ENCODE measurements around the gene ASH1L.

The ASH1L gene

GRCh38 chr1:155479205-155479604 lies 83.4 kb downstream of the ASH1L start:
- no CpG with 5 or more reads among the region's 2 CpGs for WGBS (ENCODE audit: insufficient coverage)

DNA sequence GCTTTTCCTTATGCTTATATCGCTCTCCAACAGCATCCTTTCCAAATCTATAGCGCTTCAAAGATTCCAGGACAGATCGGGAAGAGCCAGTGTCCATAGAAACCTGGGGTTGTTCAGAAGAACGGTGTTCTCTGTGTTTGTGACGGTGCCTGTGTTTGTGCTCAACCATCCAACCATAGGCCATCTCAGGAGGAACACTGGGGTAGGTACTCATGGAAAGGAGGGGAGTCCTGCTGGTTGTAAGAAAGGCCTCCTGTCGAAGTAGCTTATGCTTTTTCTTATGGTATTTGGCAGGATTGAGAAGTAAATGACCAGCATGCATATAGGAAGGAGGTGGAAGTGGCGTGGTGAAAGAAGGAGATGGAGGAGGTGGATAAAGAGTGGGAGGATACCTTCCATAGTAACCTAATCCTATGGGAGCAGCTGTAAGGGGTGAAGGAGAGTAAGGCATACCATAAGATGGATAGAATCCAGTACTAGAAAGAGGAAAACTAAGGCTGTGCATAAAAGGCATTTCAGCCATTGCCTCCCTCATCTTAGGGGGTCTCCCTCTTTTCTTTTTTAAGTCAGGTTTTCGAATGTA lies 84.2 kb downstream of the ASH1L start:
- ChIA-PET CTCF (interaction anchor here (1.0 kb wide), 1 partner anchor 23 kb away, joined by 3 read pairs; no protein-coding TSS in a partner anchor), POLR2A (no interaction called here)
- Histone ChIP-seq H3K36me3 (ENCODE audit: control insufficient read depth in 4 of 4, insufficient read depth in 4 of 4, low read length in 3 of 4) (peaks cover 26 to 56% (median 42%) of the 10 kb centered on the region in 4 experiments), H3K27me3 (replicated peaks in 2 of 5; ENCODE audit: control insufficient read depth in 4 of 5, insufficient read depth in 5 of 5, low read length in 4 of 5) (no peaks in the 10 kb centered on the region), H3K27ac (ENCODE audit: insufficient read depth in 1 of 2, low read depth in 1 of 2, low read length in 2 of 2, poor library complexity in 1 of 2, severe bottlenecking in 2 of 2) (no peak overlapping the region), H3K9me3 (ENCODE audit: control extremely low read depth in 1 of 5, control insufficient read depth in 4 of 5, insufficient read depth in 2 of 5, low read depth in 1 of 5, low read length in 4 of 5) (no peaks in the 10 kb centered on the region), H3K4me3 (ENCODE audit: control insufficient read depth in 1 of 7, extremely low read depth in 1 of 7, insufficient read depth in 4 of 7, low read depth in 2 of 7, low read length in 6 of 7) (no peak overlapping the region), H3K4me1 (ENCODE audit: control extremely low read depth in 1 of 4, control insufficient read depth in 4 of 4, insufficient read depth in 4 of 4, low read length in 3 of 4) (no peaks in the 10 kb centered on the region)
- no peak for DNase-seq
- WGBS (ENCODE audit: insufficient coverage), result 96% methylated on average over 5 of the region's 8 CpGs

More at GRCh38 chr1:155479205-155479604, 83.4 kb downstream of the ASH1L start:
- no peak overlapping the region for H3K4me3 ChIP-seq (ENCODE audit: control insufficient read depth in 1 of 7, extremely low read depth in 1 of 7, insufficient read depth in 4 of 7, low read depth in 2 of 7, low read length in 6 of 7)
- H3K27me3 ChIP-seq (replicated peaks in 2 of 5; ENCODE audit: control insufficient read depth in 4 of 5, insufficient read depth in 5 of 5, low read length in 4 of 5), result no peaks in the 10 kb centered on the region
- H3K27ac ChIP-seq (ENCODE audit: insufficient read depth in 1 of 2, low read depth in 1 of 2, low read length in 2 of 2, poor library complexity in 1 of 2, severe bottlenecking in 2 of 2), result no peak overlapping the region
- ChIA-PET CTCF (interaction anchor here (1.0 kb wide), 1 partner anchor 22 kb away, joined by 3 read pairs; no protein-coding TSS in a partner anchor), POLR2A (no interaction called here)
- no peaks in the 10 kb centered on the region for H3K9me3 ChIP-seq (ENCODE audit: control extremely low read depth in 1 of 5, control insufficient read depth in 4 of 5, insufficient read depth in 2 of 5, low read depth in 1 of 5, low read length in 4 of 5)
- DNase-seq, result no peak
- no peaks in the 10 kb centered on the region for H3K4me1 ChIP-seq (ENCODE audit: control extremely low read depth in 1 of 4, control insufficient read depth in 4 of 4, insufficient read depth in 4 of 4, low read length in 3 of 4)
- H3K36me3 ChIP-seq (ENCODE audit: control insufficient read depth in 4 of 4, insufficient read depth in 4 of 4, low read length in 3 of 4), result peaks cover 26 to 51% (median 40%) of the 10 kb centered on the region in 4 experiments

- WGBS (ENCODE audit: insufficient coverage), result 100% methylated on average over 3 of the region's 5 CpGs
These were observed 88.5 kb downstream of the ASH1L start for GRCh38 chr1:155474146-155474545.

GRCh38 chr1:155473151-155473821 lies 89.3 kb downstream of the ASH1L start:
- ChIA-PET POLR2A (no interaction called here), CTCF (interaction anchor here (1.6 kb wide), 1 partner anchor 31 kb away, joined by 5 read pairs; no protein-coding TSS in a partner anchor)
- DNase-seq, result no peak
- Histone ChIP-seq H3K36me3 (ENCODE audit: control insufficient read depth in 4 of 4, insufficient read depth in 4 of 4, low read length in 3 of 4) (peaks cover 11 to 32% (median 20%) of the 10 kb centered on the region in 4 experiments), H3K4me1 (ENCODE audit: control extremely low read depth in 1 of 4, control insufficient read depth in 4 of 4, insufficient read depth in 4 of 4, low read length in 3 of 4) (no peaks in the 10 kb centered on the region), H3K27me3 (replicated peaks in 2 of 5; ENCODE audit: control insufficient read depth in 4 of 5, insufficient read depth in 5 of 5, low read length in 4 of 5) (no peaks in the 10 kb centered on the region), H3K27ac (ENCODE audit: insufficient read depth in 1 of 2, low read depth in 1 of 2, low read length in 2 of 2, poor library complexity in 1 of 2, severe bottlenecking in 2 of 2) (no peak overlapping the region), H3K4me3 (ENCODE audit: control insufficient read depth in 1 of 7, extremely low read depth in 1 of 7, insufficient read depth in 4 of 7, low read depth in 2 of 7, low read length in 6 of 7) (no peak overlapping the region), H3K9me3 (ENCODE audit: control extremely low read depth in 1 of 5, control insufficient read depth in 4 of 5, insufficient read depth in 2 of 5, low read depth in 1 of 5, low read length in 4 of 5) (peaks cover 0 to 23% (median 11%) of the 10 kb centered on the region in 5 experiments)
- 90% methylated on average over 3 of the region's 5 CpGs for WGBS (ENCODE audit: insufficient coverage)

More at GRCh38 chr1:155474146-155474545, 88.5 kb downstream of the ASH1L start:
- Histone ChIP-seq H3K36me3 (ENCODE audit: control insufficient read depth in 4 of 4, insufficient read depth in 4 of 4, low read length in 3 of 4) (peaks cover 16 to 40% (median 27%) of the 10 kb centered on the region in 4 experiments), H3K27me3 (replicated peaks in 2 of 5; ENCODE audit: control insufficient read depth in 4 of 5, insufficient read depth in 5 of 5, low read length in 4 of 5) (no peaks in the 10 kb centered on the region), H3K4me3 (ENCODE audit: control insufficient read depth in 1 of 7, extremely low read depth in 1 of 7, insufficient read depth in 4 of 7, low read depth in 2 of 7, low read length in 6 of 7) (no peak overlapping the region), H3K9me3 (ENCODE audit: control extremely low read depth in 1 of 5, control insufficient read depth in 4 of 5, insufficient read depth in 2 of 5, low read depth in 1 of 5, low read length in 4 of 5) (peaks cover 0 to 23% (median 11%) of the 10 kb centered on the region in 5 experiments), H3K4me1 (ENCODE audit: control extremely low read depth in 1 of 4, control insufficient read depth in 4 of 4, insufficient read depth in 4 of 4, low read length in 3 of 4) (no peaks in the 10 kb centered on the region), H3K27ac (ENCODE audit: insufficient read depth in 1 of 2, low read depth in 1 of 2, low read length in 2 of 2, poor library complexity in 1 of 2, severe bottlenecking in 2 of 2) (no peak overlapping the region)
- DNase-seq, result peak in 1 of 3 donors; percentile 19
- ChIA-PET POLR2A (no interaction called here), CTCF (no interaction called here)

DNA sequence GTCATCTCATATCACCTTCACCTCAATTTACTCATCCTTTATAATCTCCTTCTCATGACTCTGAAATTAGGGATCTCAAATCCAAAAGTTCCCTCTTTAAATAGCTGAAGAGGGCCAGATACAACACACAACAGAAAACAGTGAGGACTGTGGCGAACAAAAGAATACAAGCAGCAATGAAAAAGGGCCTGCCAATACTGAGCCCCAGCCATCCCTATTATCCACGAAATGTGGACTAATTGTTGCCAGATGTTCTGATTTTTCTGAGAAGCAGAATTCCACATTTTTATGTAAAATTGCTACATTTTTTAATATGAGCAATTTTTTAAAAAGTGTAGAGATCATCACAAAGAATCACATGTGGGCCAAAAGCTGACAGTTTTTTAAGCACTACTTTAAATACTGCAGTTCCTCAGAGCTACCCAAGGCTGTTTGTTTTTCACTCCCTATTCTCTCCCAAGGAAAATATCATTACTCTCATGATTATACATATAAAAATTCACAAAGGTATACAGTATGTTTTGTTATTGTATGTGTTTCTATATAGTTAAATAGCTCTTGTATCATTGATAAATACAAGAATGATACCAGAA lies 90.0 kb downstream of the ASH1L start:
- no peak overlapping the region for H3K27ac ChIP-seq (ENCODE audit: insufficient read depth in 1 of 2, low read depth in 1 of 2, low read length in 2 of 2, poor library complexity in 1 of 2, severe bottlenecking in 2 of 2)
- CTCF ChIA-PET, result interaction anchor here (1.6 kb wide), 1 partner anchor 31 kb away, joined by 5 read pairs; no protein-coding TSS in a partner anchor
- DNase-seq, result no peak
- peaks cover 0 to 23% (median 11%) of the 10 kb centered on the region in 5 experiments for H3K9me3 ChIP-seq (ENCODE audit: control extremely low read depth in 1 of 5, control insufficient read depth in 4 of 5, insufficient read depth in 2 of 5, low read depth in 1 of 5, low read length in 4 of 5)
- WGBS (ENCODE audit: insufficient coverage), result no CpG with 5 or more reads among the region's 2 CpGs
- H3K36me3 ChIP-seq (ENCODE audit: control insufficient read depth in 4 of 4, insufficient read depth in 4 of 4, low read length in 3 of 4), result peaks cover 11 to 26% (median 17%) of the 10 kb centered on the region in 4 experiments
- no peaks in the 10 kb centered on the region for H3K27me3 ChIP-seq (replicated peaks in 2 of 5; ENCODE audit: control insufficient read depth in 4 of 5, insufficient read depth in 5 of 5, low read length in 4 of 5)
- no peaks in the 10 kb centered on the region for H3K4me1 ChIP-seq (ENCODE audit: control extremely low read depth in 1 of 4, control insufficient read depth in 4 of 4, insufficient read depth in 4 of 4, low read length in 3 of 4)
- POLR2A ChIA-PET, result no interaction called here
- H3K4me3 ChIP-seq (ENCODE audit: control insufficient read depth in 1 of 7, extremely low read depth in 1 of 7, insufficient read depth in 4 of 7, low read depth in 2 of 7, low read length in 6 of 7), result no peak overlapping the region

DNA sequence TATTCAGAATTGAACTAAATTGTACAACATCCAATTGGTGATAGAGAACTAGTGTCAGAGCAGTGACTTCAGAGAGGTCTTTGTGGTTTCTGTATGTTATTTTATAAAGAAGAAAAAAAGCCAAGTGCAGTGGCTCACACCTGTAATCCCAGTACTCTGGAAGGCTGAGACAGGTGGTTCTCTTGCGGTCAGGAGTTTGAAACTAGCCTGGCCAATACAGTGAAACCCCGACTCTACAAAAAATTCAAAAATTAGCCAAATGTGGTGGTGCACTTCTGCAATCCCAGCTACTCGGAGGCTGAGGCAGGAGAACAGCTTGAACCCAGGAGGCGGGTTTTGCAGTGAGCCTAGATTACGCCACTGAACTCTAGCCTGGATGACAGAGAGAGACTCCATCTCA lies 90.7 kb downstream of the ASH1L start:
- Histone ChIP-seq H3K4me1 (ENCODE audit: control extremely low read depth in 1 of 4, control insufficient read depth in 4 of 4, insufficient read depth in 4 of 4, low read length in 3 of 4) (no peaks in the 10 kb centered on the region), H3K4me3 (ENCODE audit: control insufficient read depth in 1 of 7, extremely low read depth in 1 of 7, insufficient read depth in 4 of 7, low read depth in 2 of 7, low read length in 6 of 7) (no peak overlapping the region), H3K9me3 (ENCODE audit: control extremely low read depth in 1 of 5, control insufficient read depth in 4 of 5, insufficient read depth in 2 of 5, low read depth in 1 of 5, low read length in 4 of 5) (peaks cover 0 to 23% (median 11%) of the 10 kb centered on the region in 5 experiments), H3K27me3 (replicated peaks in 2 of 5; ENCODE audit: control insufficient read depth in 4 of 5, insufficient read depth in 5 of 5, low read length in 4 of 5) (no peaks in the 10 kb centered on the region), H3K36me3 (ENCODE audit: control insufficient read depth in 4 of 4, insufficient read depth in 4 of 4, low read length in 3 of 4) (peaks cover 11 to 26% (median 15%) of the 10 kb centered on the region in 4 experiments), H3K27ac (ENCODE audit: insufficient read depth in 1 of 2, low read depth in 1 of 2, low read length in 2 of 2, poor library complexity in 1 of 2, severe bottlenecking in 2 of 2) (no peak overlapping the region)
- CTCF ChIA-PET, result no interaction called here
- no peak for DNase-seq
- 97% methylated on average over 5 of the region's 5 CpGs for WGBS (ENCODE audit: insufficient coverage)
- POLR2A ChIA-PET, result no interaction called here

DNA sequence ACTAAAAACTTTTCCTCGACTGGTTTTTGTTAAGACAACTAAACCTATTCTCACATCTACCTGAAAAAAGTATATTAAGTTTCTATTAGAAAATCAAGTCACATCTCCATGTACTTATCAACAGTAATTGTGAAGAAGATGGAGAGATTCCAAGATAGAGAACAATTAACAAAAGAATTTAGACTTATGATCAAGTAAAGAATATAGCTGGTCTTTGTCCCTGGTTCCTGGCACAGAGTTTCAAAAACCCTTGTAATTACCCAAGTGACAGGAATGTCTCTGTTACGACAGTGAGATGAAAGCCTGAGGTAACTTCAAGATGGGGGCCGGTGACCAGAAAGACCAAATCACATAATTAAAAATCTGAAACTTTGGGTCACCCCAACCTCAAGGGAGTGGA lies 91.6 kb downstream of the ASH1L start:
- peaks cover 0 to 23% (median 11%) of the 10 kb centered on the region in 5 experiments for H3K9me3 ChIP-seq (ENCODE audit: control extremely low read depth in 1 of 5, control insufficient read depth in 4 of 5, insufficient read depth in 2 of 5, low read depth in 1 of 5, low read length in 4 of 5)
- CTCF ChIA-PET, result no interaction called here
- H3K4me3 ChIP-seq (ENCODE audit: control insufficient read depth in 1 of 7, extremely low read depth in 1 of 7, insufficient read depth in 4 of 7, low read depth in 2 of 7, low read length in 6 of 7), result no peak overlapping the region
- POLR2A ChIA-PET, result no interaction called here
- WGBS (ENCODE audit: insufficient coverage), result 100% methylated on average over 1 of the region's 3 CpGs
- peaks cover 11 to 26% (median 15%) of the 10 kb centered on the region in 4 experiments for H3K36me3 ChIP-seq (ENCODE audit: control insufficient read depth in 4 of 4, insufficient read depth in 4 of 4, low read length in 3 of 4)
- no peaks in the 10 kb centered on the region for H3K4me1 ChIP-seq (ENCODE audit: control extremely low read depth in 1 of 4, control insufficient read depth in 4 of 4, insufficient read depth in 4 of 4, low read length in 3 of 4)
- no peak for DNase-seq
- H3K27ac ChIP-seq (ENCODE audit: insufficient read depth in 1 of 2, low read depth in 1 of 2, low read length in 2 of 2, poor library complexity in 1 of 2, severe bottlenecking in 2 of 2), result no peak overlapping the region
- H3K27me3 ChIP-seq (replicated peaks in 2 of 5; ENCODE audit: control insufficient read depth in 4 of 5, insufficient read depth in 5 of 5, low read length in 4 of 5), result no peaks in the 10 kb centered on the region
